GM20000 (cell line): ENCODE measurements around the gene ADARB2.

Experiments
- DNase-seq: peaks from one replicate; pipeline ENCODE4 v3.0.0; 2012; ENCODE audit warnings: low spot score
- CTCF ChIP-seq: IDR thresholded peaks from 2 replicates; pipeline ENCODE4 v1.5.1; 2012; ENCODE audit warnings: mild to moderate bottlenecking, control low read depth; ENCODE audit errors: extremely low read depth, missing control alignments

ADARB2 gene

DNA sequence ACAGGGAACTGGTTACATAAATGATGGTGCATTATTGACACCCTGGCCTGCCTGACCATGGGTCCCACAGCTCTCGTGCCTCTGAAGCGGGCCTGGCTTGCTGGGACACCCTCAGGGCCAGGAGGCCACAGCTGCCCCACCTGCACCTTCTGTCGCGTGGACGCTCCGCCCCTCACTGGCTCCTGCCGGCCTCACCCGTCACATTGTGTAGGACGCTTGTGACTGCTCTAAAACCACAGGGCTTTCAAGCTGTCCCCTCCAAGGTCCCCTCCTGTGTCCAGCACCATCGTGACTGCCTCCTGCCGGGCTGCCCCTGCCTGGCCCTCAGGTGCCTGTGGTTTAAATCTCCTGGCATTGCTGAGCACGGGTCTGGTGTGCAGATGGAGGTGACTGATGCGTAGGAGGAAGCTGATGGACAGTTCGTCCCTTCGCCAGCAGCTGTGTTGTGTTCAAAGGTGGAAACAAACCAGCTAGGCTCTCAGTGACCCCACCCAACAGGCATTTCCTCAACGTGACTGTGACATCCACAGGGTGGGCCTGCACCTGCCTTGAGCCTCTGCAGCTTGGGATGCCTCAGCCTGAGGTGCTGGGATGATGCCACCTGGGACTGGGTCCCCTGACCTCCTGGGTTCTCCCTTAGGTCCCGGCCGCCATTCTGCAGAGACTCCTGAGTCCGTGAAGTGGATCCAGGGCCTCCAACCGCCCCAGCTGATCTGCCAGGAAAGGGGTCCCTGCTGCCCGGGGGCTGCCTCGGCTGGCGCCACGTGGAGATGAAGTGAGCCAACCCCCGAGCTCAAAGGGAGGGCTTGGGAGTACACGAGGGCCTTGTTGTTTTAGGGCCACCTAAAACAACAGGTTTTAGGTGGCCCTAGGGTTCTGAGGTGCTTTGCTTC is 532.6 kb downstream of the ADARB2 start:
- no peak for DNase-seq
- TF ChIP-seq CTCF, result no peak

- no peak for DNase-seq
- no peak for TF ChIP-seq CTCF
Measured at GRCh38 chr10:1203704-1204103, 533.6 kb downstream of the ADARB2 start.

- no peak for DNase-seq
- TF ChIP-seq CTCF, result no peak
Measured at GRCh38 chr10:1203216-1203615, 534.1 kb downstream of the ADARB2 start.

DNA sequence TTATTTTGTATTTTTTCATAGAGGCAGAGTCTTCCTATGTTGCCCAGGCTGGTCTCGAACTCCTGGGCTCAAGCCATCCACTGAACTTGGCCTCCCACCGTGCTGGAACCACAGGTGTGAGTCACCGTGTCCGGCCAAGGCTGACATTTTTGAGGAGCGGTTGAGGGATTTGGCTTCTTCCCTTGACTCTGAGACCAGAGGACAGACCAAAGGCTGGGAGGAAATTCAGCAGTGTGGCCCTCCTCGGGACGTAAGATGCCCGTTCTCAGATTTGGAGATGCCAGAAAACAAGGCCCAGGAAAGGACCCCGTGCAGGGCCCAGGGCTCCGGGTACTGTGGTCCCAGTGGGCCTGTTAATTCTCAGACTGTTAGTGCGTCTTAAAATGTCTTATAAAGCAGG is 535.0 kb downstream of the ADARB2 start:
- TF ChIP-seq CTCF, result no peak
- no peak for DNase-seq

DNA sequence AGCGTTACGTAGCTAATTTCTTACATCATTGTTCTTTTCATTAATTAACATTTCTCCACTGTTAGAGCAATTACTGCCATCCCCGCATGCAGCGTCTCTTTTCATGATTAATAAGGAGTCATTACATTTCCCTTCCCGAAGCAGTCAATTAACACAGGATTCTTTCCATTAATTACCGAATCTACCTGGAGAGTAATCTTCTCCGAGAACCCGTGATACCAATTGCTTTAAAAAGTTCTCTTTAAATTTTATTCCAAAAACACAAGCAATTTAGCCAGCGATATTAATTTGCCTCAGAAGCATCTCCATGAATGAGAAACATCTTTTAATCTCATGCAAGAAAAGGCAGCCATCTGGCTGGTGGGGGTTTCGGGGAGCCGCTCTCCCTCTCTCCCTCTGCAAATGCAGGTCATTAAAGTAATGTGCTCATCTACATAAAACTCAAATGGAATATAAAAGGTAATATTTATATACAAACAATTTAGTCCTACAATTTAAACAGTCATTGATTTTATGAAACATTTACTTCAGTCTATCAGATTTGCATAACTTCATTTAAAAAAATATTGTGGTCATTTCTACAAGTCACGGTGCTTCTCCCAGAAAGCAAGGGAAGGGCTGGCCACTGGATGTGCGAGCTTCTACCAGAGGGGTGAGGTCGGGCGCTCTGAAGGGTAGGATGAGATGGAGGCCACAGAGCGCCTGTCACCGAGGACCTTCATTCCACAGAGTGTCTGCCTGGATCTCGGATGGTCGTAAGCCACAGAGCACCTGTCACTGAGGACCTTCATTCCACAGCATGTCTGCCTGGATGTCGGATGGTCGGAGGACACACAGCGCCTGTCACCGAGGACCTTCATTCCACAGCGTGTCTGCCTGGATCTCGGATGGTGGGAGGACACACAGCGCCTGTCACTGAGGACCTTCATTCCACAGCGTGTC is 536.2 kb downstream of the ADARB2 start:
- no peak for TF ChIP-seq CTCF
- no peak for DNase-seq

DNA sequence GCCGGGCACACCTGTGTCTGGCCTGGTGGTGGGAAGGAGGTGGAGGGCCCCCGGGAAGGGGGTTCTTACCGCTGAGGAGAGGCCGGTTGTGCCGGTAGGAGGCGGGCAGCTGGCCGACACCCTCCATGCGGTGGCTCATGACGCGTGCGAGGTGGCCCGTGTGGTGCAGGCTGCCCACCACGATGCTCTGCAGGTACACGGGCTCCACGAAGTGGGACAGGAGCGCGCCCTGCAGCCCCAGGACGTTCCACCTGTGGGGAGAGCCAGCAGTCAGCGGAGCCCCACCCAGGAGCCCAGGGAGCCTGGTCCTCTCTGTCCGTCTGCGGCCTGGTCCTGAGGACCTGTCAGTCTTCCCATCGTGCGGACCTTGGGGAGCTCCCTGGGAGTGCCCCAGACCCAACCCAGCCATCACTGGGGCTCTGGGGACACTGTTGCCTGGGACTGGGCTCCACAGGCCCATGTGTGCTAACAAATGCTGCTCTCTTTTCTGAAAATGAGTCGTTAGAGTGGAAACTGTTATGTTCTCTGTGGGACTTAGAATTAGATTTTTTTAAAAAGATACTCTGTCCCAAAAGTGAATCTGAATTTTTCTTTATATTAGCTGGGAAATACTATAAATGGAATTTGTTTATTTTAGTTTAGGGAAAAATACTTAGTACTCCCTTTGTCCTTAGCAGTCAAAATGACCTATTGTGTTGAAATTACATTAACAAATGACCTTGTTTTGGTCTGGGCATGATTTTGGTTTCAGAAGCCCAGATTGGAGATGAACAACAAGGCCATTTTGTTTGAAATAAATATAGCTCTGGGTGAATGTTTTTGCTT is 537.2 kb downstream of the ADARB2 start:
- TF ChIP-seq CTCF, result no peak
- DNase-seq, result no peak
